ENCODE measurements around the gene SERPINA6.

DNA sequence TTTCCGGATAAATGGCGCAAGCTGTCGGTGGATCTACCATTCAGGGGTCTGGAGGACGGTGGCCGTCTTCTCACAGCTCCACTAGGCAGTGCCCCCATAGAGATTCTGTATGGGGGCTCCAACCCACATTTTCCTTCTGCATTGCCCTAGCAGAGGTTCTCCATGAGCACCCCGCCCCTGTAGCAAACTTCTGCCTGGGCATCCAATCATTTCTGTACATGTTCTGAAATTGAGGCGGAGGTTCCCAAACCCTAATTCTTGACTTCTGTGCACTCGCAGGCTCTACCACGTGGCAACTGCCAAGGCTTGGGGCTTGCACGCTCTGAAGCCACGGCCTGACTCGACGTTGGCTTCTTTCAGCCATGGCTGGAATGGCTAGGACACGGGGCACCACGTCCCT lies 25.0 kb downstream of the SERPINA6 start:
- TF ChIP-seq, protein P1, sequence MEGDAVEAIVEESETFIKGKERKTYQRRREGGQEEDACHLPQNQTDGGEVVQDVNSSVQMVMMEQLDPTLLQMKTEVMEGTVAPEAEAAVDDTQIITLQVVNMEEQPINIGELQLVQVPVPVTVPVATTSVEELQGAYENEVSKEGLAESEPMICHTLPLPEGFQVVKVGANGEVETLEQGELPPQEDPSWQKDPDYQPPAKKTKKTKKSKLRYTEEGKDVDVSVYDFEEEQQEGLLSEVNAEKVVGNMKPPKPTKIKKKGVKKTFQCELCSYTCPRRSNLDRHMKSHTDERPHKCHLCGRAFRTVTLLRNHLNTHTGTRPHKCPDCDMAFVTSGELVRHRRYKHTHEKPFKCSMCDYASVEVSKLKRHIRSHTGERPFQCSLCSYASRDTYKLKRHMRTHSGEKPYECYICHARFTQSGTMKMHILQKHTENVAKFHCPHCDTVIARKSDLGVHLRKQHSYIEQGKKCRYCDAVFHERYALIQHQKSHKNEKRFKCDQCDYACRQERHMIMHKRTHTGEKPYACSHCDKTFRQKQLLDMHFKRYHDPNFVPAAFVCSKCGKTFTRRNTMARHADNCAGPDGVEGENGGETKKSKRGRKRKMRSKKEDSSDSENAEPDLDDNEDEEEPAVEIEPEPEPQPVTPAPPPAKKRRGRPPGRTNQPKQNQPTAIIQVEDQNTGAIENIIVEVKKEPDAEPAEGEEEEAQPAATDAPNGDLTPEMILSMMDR (IDR thresholded peaks at IDR 0.05) = no peak
- no peak for TF ChIP-seq POLR2AphosphoS5 (IDR thresholded peaks at IDR 0.05; ENCODE audit: low read depth, low read length)
